HepG2 (cell line): ENCODE data around the gene MYO7A.

ENCODE experiments used
- CTCF ChIP-seq: sonication (generic); formaldehyde crosslinking; IDR thresholded peaks from 2 replicates; pipeline ENCODE4 v1.5.0; 2020; ENCODE audit warnings: mild to moderate bottlenecking, missing genetic modification reagents, moderate library complexity
- GPN1 ChIP-seq: sonication (generic); formaldehyde crosslinking; IDR thresholded peaks from 2 replicates; pipeline ENCODE4 v1.5.1; 2020; ENCODE audit warnings: missing genetic modification reagents, borderline replicate concordance
- JUNB ChIP-seq: sonication (generic); formaldehyde crosslinking; IDR thresholded peaks from 2 replicates; pipeline ENCODE4 v1.8.0; 2022; ENCODE audit warnings: missing genetic modification reagents, mild to moderate bottlenecking, borderline replicate concordance
- ZBTB7A ChIP-seq: sonication (generic); formaldehyde crosslinking; IDR thresholded peaks from 2 replicates; pipeline ENCODE4 v1.8.0; 2022; ENCODE audit warnings: mild to moderate bottlenecking, missing genetic modification reagents
- ZNF275 ChIP-seq: sonication (generic); formaldehyde crosslinking; IDR thresholded peaks from 2 replicates; pipeline ENCODE4 v1.8.0; 2022; ENCODE audit warnings: missing genetic modification reagents, mild to moderate bottlenecking, inconsistent platforms, borderline replicate concordance
- ZNF280D ChIP-seq: sonication (generic); formaldehyde crosslinking; IDR thresholded peaks from 2 replicates; pipeline ENCODE4 v1.5.1; 2020; ENCODE audit warnings: mild to moderate bottlenecking, missing genetic modification reagents
- ZNF607 ChIP-seq: sonication (generic); formaldehyde crosslinking; IDR thresholded peaks from 2 replicates; pipeline ENCODE4 v1.5.1; 2020; ENCODE audit warnings: missing genetic modification reagents, mild to moderate bottlenecking, borderline replicate concordance

GRCh38 chr11:77148963-77149715 is 21.1 kb downstream of the MYO7A start:
- no peak for TF ChIP-seq ZBTB7A (CRISPR knock-in tag)
- no peak for TF ChIP-seq ZNF280D (CRISPR knock-in tag)
- TF ChIP-seq GPN1 = no peak
- TF ChIP-seq ZNF607 (CRISPR knock-in tag) = no peak
- TF ChIP-seq CTCF (CRISPR knock-in tag) = no peak
- TF ChIP-seq ZNF275 = no peak
- no peak for TF ChIP-seq JUNB (CRISPR knock-in tag)
